K562 (cell line): ENCODE measurements around the gene LRRC47. TPM values are rescaled to one million over a fixed set of nuclear protein-coding genes. Genes with fewer than 3 reads are reported as not detected.
A peak's percentile ranks its signal among the peaks of the same experiment; 100 is the strongest.

Experiments used
- CCNT2 ChIP-seq: IDR thresholded peaks from 2 replicates; pipeline ENCODE4 v1.6.1; 2011; ENCODE audit warnings: borderline replicate concordance, low read depth, mild to moderate bottlenecking, moderate library complexity, mixed read lengths, low read length; ENCODE audit not compliant: insufficient read length; ENCODE audit errors: extremely low read depth
- CHD1 ChIP-seq: fragments of 200-600 bp; sonication (generic); IDR thresholded peaks from one replicate; pipeline ENCODE4 v1.6.1; 2012; ENCODE audit warnings: mild to moderate bottlenecking, moderate library complexity, low read length, inconsistent platforms
- HDAC1 ChIP-seq, 2 experiments: fragments of 450-650 bp; IDR thresholded peaks; 2 replicates each; pipeline ENCODE4 v1.6.1; 2016 to 2017; ENCODE audit warnings: inconsistent platforms in 1 of 2, mild to moderate bottlenecking in 1 of 2, moderate library complexity in 1 of 2
- HNRNPL ChIP-seq: fragments of 200-400 bp; formaldehyde crosslinking; IDR thresholded peaks from 2 replicates; pipeline ENCODE4 v1.6.1; 2017; ENCODE audit warnings: low read depth, mild to moderate bottlenecking, low read length
- L3MBTL2 ChIP-seq: fragments of 450-650 bp; IDR thresholded peaks from 2 replicates; pipeline ENCODE4 v1.6.1; 2016; ENCODE audit warnings: mild to moderate bottlenecking, moderate library complexity
- NONO ChIP-seq, 2 experiments: fragments of 200-400 bp in 1 of 2; fragments of 450-650 bp in 1 of 2; formaldehyde crosslinking in 1 of 2; IDR thresholded peaks; 2 replicates each; pipeline ENCODE4 v1.6.1; 2017; ENCODE audit warnings: low read depth in 2 of 2, mild to moderate bottlenecking in 2 of 2, moderate library complexity in 2 of 2, low read length in 1 of 2
- RERE ChIP-seq: sonication (generic); formaldehyde crosslinking; IDR thresholded peaks from 2 replicates; pipeline ENCODE4 v1.8.0; 2023; ENCODE audit warnings: missing genetic modification reagents, mild to moderate bottlenecking, borderline replicate concordance
- ZNF165 ChIP-seq: fragments of 250-450 bp; sonication (Bioruptor Pico); IDR thresholded peaks from 2 replicates; pipeline ENCODE4 v1.4.0; 2020; ENCODE audit warnings: borderline replicate concordance
- polyA plus RNA-seq, 8 experiments: library from polyadenylated mRNA; depleted of rRNA in 4 of 8; stranded (reverse) in 5 of 8; unstranded in 3 of 8; fragments of >200 nt; fragmentation: Nextera tagmentation in 2 of 8; fragmentation: Illumina TruSeq in 1 of 8; extraction: Ambion mirVana in 2 of 8; extraction: Trizol in 1 of 8; gene quantifications; 2 replicates each; pipeline versions ENCODE4 v1.2.1 to v1.2.3, GENCODE V29; 2011 to 2014; ENCODE audit warnings: inconsistent platforms in 1 of 8, missing spikeins in 1 of 8
- total RNA-seq, 7 experiments: library from RNA; depleted of rRNA in 6 of 7; stranded (reverse); fragments of >200 nt in 6 of 7; fragmentation: Illumina TruSeq in 2 of 7; extraction: Trizol in 2 of 7; gene quantifications; 2 replicates each; pipeline versions ENCODE4 v1.2.1 to v1.2.3, GENCODE V29; 2011 to 2021; ENCODE audit warnings: low replicate concordance in 1 of 7
- TF ChIP-seq, protein P1 (sequence below), 2 experiments: IDR thresholded peaks; 2 replicates each; pipeline ENCODE4 v1.6.1; 2011; ENCODE audit warnings: borderline replicate concordance in 1 of 2, control low read depth in 1 of 2, low read depth in 1 of 2, low read length in 1 of 2, mild to moderate bottlenecking in 1 of 2, mixed read lengths in 1 of 2, moderate library complexity in 1 of 2; ENCODE audit not compliant: insufficient read depth in 1 of 2, insufficient read length in 1 of 2, poor library complexity in 1 of 2, severe bottlenecking in 1 of 2; ENCODE audit errors: extremely low read depth in 1 of 2
- TF ChIP-seq, protein P2 (sequence below): fragments of 200-800 bp; sonication (Bioruptor generic); IDR thresholded peaks from 2 replicates; pipeline ENCODE4 v1.6.1; 2017; ENCODE audit warnings: missing genetic modification characterization, missing compliant biosample characterization
- TF ChIP-seq, protein P3 (sequence below): sonication (generic); formaldehyde crosslinking; IDR thresholded peaks from 2 replicates; pipeline ENCODE4 v1.8.0; 2022; ENCODE audit warnings: mild to moderate bottlenecking, missing genetic modification reagents

The LRRC47 gene
- total and polyA plus RNA-seq, 9 of the 15 experiments (the other 6 are each of a cell fraction or from before 2014, with no cell fraction given): 4.6 to 68.0 (median 35.9) TPM

GRCh38 chr1:3746830-3747521 is 49.3 kb downstream of the LRRC47 start (continued):
- TF ChIP-seq, protein P1, sequence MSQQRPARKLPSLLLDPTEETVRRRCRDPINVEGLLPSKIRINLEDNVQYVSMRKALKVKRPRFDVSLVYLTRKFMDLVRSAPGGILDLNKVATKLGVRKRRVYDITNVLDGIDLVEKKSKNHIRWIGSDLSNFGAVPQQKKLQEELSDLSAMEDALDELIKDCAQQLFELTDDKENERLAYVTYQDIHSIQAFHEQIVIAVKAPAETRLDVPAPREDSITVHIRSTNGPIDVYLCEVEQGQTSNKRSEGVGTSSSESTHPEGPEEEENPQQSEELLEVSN (IDR thresholded peaks at IDR 0.05; ENCODE audit: borderline replicate concordance in 1 of 2, extremely low read depth in 1 of 2, insufficient read depth in 1 of 2, insufficient read length in 1 of 2, low read depth in 1 of 2, low read length in 1 of 2, poor library complexity in 1 of 2, severe bottlenecking in 1 of 2): peak in 1 of 2 experiments; percentile 7
- peak; percentile 70 for TF ChIP-seq CCNT2
- TF ChIP-seq NONO (IDR thresholded peaks at IDR 0.05; ENCODE audit: low read depth in 2 of 2, low read length in 1 of 2): peak in 1 of 2 experiments; percentile 27; a peak in 2 of 4 replicates
- TF ChIP-seq RERE (CRISPR knock-in tag): no peak
- TF ChIP-seq L3MBTL2: no peak
- TF ChIP-seq CHD1: peak; percentile 32
- TF ChIP-seq, protein P2, sequence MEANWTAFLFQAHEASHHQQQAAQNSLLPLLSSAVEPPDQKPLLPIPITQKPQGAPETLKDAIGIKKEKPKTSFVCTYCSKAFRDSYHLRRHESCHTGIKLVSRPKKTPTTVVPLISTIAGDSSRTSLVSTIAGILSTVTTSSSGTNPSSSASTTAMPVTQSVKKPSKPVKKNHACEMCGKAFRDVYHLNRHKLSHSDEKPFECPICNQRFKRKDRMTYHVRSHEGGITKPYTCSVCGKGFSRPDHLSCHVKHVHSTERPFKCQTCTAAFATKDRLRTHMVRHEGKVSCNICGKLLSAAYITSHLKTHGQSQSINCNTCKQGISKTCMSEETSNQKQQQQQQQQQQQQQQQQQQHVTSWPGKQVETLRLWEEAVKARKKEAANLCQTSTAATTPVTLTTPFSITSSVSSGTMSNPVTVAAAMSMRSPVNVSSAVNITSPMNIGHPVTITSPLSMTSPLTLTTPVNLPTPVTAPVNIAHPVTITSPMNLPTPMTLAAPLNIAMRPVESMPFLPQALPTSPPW (CRISPR knock-in tag): peak; percentile 78
- TF ChIP-seq HNRNPL: 0 out of 2 replicates have a peak, but pooled peaks have one; percentile 47
- TF ChIP-seq, protein P3, sequence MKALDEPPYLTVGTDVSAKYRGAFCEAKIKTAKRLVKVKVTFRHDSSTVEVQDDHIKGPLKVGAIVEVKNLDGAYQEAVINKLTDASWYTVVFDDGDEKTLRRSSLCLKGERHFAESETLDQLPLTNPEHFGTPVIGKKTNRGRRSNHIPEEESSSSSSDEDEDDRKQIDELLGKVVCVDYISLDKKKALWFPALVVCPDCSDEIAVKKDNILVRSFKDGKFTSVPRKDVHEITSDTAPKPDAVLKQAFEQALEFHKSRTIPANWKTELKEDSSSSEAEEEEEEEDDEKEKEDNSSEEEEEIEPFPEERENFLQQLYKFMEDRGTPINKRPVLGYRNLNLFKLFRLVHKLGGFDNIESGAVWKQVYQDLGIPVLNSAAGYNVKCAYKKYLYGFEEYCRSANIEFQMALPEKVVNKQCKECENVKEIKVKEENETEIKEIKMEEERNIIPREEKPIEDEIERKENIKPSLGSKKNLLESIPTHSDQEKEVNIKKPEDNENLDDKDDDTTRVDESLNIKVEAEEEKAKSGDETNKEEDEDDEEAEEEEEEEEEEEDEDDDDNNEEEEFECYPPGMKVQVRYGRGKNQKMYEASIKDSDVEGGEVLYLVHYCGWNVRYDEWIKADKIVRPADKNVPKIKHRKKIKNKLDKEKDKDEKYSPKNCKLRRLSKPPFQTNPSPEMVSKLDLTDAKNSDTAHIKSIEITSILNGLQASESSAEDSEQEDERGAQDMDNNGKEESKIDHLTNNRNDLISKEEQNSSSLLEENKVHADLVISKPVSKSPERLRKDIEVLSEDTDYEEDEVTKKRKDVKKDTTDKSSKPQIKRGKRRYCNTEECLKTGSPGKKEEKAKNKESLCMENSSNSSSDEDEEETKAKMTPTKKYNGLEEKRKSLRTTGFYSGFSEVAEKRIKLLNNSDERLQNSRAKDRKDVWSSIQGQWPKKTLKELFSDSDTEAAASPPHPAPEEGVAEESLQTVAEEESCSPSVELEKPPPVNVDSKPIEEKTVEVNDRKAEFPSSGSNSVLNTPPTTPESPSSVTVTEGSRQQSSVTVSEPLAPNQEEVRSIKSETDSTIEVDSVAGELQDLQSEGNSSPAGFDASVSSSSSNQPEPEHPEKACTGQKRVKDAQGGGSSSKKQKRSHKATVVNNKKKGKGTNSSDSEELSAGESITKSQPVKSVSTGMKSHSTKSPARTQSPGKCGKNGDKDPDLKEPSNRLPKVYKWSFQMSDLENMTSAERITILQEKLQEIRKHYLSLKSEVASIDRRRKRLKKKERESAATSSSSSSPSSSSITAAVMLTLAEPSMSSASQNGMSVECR (CRISPR knock-in tag): peak; percentile 37; the same call in 1 of the 2 replicates
- 0 out of 4 replicates have a peak, but pooled peaks of 1 of the 2 experiments have one; percentile 42 for TF ChIP-seq HDAC1 (IDR thresholded peaks at IDR 0.05)
- no peak for TF ChIP-seq ZNF165
